ENCODE results near the gene SEPTIN10. TPM values are rescaled to one million over a fixed set of nuclear protein-coding genes. Genes with fewer than 3 reads are reported as not detected.

SEPTIN10 gene
- total and polyA plus RNA-seq, 2 of the 8 experiments (the other 6 are each of a cell fraction or from before 2014, with no cell fraction given): 23.7 to 101 TPM

DNA sequence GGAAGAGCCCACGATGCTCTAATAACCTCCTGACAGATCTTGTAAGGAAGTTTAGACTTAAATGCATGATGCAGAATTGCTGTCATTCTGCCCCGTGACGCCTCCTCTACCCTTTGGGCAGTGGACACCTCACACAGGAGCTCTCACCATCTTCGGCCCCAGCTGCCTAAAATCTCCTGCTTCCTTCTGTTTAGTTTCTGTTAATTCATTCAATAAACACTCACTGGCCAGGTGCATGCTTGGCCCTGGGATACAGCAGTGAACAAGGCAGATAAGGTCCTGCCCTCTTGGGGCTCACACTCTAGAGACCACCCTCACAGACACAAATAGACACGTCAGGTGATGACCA is 81.1 kb downstream of the SEPTIN10 start:
- Histone ChIP-seq H3K4me2 (ENCODE audit: insufficient read depth in 1 of 2, low read depth in 2 of 2, low read length in 2 of 2) (no peak overlapping the region), H3K79me2 (ENCODE audit: control insufficient read depth in 1 of 2, insufficient read depth in 2 of 2, low read length in 2 of 2) (no peaks in the 10 kb centered on the region), H3K56ac (replicated peaks; ENCODE audit: insufficient read length, low read depth, low read length) (no peak overlapping the region), H2AK5ac (ENCODE audit: low read depth, low read length) (no peak overlapping the region), H2BK15ac (ENCODE audit: low read length) (no peak overlapping the region), H3K27me3 (replicated peaks in 1 of 4; ENCODE audit: control insufficient read depth in 3 of 4, extremely low read depth in 1 of 4, insufficient read depth in 3 of 4, low read length in 3 of 4) (no peaks in the 10 kb centered on the region), H2AFZ (ENCODE audit: low read length) (no peak overlapping the region), H4K91ac (replicated peaks; ENCODE audit: insufficient read length, low read length) (no peak overlapping the region), H2BK12ac (ENCODE audit: low read depth, low read length) (no peak overlapping the region), H4K8ac (ENCODE audit: extremely low read depth, insufficient read depth, low read length) (no peak overlapping the region), H4K5ac (ENCODE audit: insufficient read length, low read depth, low read length) (no peak overlapping the region), H3K23me2 (ENCODE audit: low read depth, low read length) (no peaks in the 10 kb centered on the region), H3K36me3 (ENCODE audit: control insufficient read depth in 2 of 4, insufficient read depth in 4 of 4, low read length in 3 of 4) (no peaks in the 10 kb centered on the region), H3K18ac (ENCODE audit: extremely low read depth, low read length) (no peak overlapping the region), H3K79me1 (ENCODE audit: low read depth, low read length) (no peaks in the 10 kb centered on the region), H2BK20ac (ENCODE audit: low read length) (no peak overlapping the region), H3K9ac (replicated peaks in 1 of 4; ENCODE audit: extremely low read depth in 1 of 4, low read depth in 3 of 4, low read length in 3 of 4) (no peak overlapping the region), H3K4me1 (replicated peaks in 1 of 4; ENCODE audit: control insufficient read depth in 3 of 4, insufficient read depth in 4 of 4, low read length in 3 of 4) (no peaks in the 10 kb centered on the region), H3K23ac (ENCODE audit: insufficient read length) (no peak overlapping the region), H4K20me1 (replicated peaks in 1 of 2; ENCODE audit: control insufficient read depth in 1 of 2, insufficient read depth in 2 of 2, low read length in 2 of 2) (no peaks in the 10 kb centered on the region), H3K27ac (ENCODE audit: low read depth, low read length) (no peak overlapping the region), H3K14ac (ENCODE audit: insufficient read length) (no peak overlapping the region), H3K4ac (replicated peaks; ENCODE audit: insufficient read length, low read depth, low read length) (no peak overlapping the region), H2BK120ac (replicated peaks; ENCODE audit: low read depth, low read length) (no peak overlapping the region), H3K4me3 (ENCODE audit: extremely low read depth in 1 of 4, insufficient read depth in 2 of 4, low read depth in 3 of 4, low read length in 4 of 4) (no peak overlapping the region), H2BK5ac (ENCODE audit: low read depth, low read length) (no peak overlapping the region), H3K9me3 (ENCODE audit: insufficient read depth in 2 of 2, low read depth in 1 of 2, low read length in 1 of 2) (peaks cover 0 to 9% of the 10 kb centered on the region in 2 experiments; a peak in 2 of 4 replicates)
- TF ChIP-seq CBX5 (IDR thresholded peaks at IDR 0.05; ENCODE audit: low read depth, low read length) (no peak), SIN3A (conservative IDR thresholded peaks at IDR 0.05 in 1 of 2, IDR thresholded peaks at IDR 0.05 in 1 of 2; ENCODE audit: low read depth in 1 of 2, low read length in 2 of 2) (no peak), POLR2AphosphoS5 (IDR thresholded peaks at IDR 0.05; ENCODE audit: low read depth, low read length) (no peak), HDAC2 (IDR thresholded peaks at IDR 0.05; ENCODE audit: borderline replicate concordance in 1 of 2, low read depth in 2 of 2, low read length in 2 of 2) (no peak), TAF1 (IDR thresholded peaks at IDR 0.05; ENCODE audit: low read depth, low read length) (no peak), HDAC6 (IDR thresholded peaks at IDR 0.05; ENCODE audit: low read depth, low read length) (no peak), PHF8 (conservative IDR thresholded peaks at IDR 0.05; ENCODE audit: low read depth, low read length) (no peak), CREB1 (IDR thresholded peaks at IDR 0.05) (no peak), KDM5A (IDR thresholded peaks at IDR 0.05; ENCODE audit: low read length) (no peak)
- TF ChIP-seq, protein P1, sequence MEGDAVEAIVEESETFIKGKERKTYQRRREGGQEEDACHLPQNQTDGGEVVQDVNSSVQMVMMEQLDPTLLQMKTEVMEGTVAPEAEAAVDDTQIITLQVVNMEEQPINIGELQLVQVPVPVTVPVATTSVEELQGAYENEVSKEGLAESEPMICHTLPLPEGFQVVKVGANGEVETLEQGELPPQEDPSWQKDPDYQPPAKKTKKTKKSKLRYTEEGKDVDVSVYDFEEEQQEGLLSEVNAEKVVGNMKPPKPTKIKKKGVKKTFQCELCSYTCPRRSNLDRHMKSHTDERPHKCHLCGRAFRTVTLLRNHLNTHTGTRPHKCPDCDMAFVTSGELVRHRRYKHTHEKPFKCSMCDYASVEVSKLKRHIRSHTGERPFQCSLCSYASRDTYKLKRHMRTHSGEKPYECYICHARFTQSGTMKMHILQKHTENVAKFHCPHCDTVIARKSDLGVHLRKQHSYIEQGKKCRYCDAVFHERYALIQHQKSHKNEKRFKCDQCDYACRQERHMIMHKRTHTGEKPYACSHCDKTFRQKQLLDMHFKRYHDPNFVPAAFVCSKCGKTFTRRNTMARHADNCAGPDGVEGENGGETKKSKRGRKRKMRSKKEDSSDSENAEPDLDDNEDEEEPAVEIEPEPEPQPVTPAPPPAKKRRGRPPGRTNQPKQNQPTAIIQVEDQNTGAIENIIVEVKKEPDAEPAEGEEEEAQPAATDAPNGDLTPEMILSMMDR (IDR thresholded peaks at IDR 0.05; ENCODE audit: control extremely low read depth in 1 of 3, insufficient read depth in 1 of 3, low read depth in 1 of 3, low read length in 3 of 3): no peak
- TF ChIP-seq, protein P2, sequence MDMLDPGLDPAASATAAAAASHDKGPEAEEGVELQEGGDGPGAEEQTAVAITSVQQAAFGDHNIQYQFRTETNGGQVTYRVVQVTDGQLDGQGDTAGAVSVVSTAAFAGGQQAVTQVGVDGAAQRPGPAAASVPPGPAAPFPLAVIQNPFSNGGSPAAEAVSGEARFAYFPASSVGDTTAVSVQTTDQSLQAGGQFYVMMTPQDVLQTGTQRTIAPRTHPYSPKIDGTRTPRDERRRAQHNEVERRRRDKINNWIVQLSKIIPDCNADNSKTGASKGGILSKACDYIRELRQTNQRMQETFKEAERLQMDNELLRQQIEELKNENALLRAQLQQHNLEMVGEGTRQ (IDR thresholded peaks at IDR 0.05; ENCODE audit: low read length): no peak
- DNase-seq (ENCODE audit: low read depth in 1 of 2, low spot score in 2 of 2) (no peak), FAIRE-seq (no peak)
- POLR2A ChIA-PET (ENCODE audit: partially characterized antibody): interaction anchor here (0.7 kb wide), 1 partner anchor 10 kb away, joined by 3 read pairs; no protein-coding TSS in a partner anchor
- CTCF ChIA-PET (ENCODE audit: partially characterized antibody): interaction anchor here (0.7 to 7.9 kb wide), 4 partner anchors 8 to 573 kb away, joined by 3 to 67 read pairs (median 6); no protein-coding TSS in a partner anchor
- WGBS, 2 experiments (ENCODE audit: extremely low coverage in 1 of 2, insufficient coverage in 1 of 2, insufficient read length in 1 of 2, insufficient replicate concordance in 2 of 2, low coverage in 1 of 2, low lambda C conversion rate in 2 of 2, missing lambda C conversion rate in 1 of 2): 81% methylated on average over 5 of the region's 5 CpGs; no CpG with 5 or more reads in 1 of the 2 experiments

All from H1 (cell line).